ENCODE results near the gene LSAMP.

The LSAMP gene

DNA sequence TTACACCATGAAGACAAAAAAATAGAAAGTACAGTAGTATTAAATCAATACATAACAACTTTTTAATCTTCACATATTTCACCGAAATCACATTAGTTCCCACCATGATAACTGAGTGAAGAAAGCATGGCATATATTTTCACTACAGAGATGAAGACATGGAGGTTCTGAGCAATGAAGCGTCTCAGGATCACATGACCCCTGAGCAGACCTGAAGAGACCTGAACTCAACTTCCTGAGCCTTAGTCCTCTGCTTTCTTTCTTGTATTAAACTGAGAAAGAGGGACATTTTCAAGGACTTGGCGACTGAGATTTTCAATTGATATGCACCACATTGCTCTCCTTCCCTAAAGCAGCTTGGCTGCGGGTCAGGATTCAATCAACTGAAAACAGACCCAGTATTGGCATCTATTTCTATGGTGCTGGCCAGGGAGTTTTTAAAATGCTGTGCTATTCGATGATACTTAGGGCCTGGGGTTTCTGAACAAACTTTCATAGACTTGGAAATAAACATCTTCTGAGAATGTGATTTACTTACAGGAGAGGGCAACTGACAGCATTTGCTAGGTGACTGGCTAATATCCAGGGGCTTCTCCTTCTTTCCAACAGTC lies 165.1 kb downstream of the LSAMP start:
- POLR2A ChIA-PET: no interaction called here
- H3K4me3 ChIP-seq (ENCODE audit: low read depth, low read length): no peak overlapping the region
- H3K9me3 ChIP-seq (ENCODE audit: control insufficient read depth, insufficient read depth, low read depth, low read length): no peaks in the 10 kb centered on the region
- TF ChIP-seq, protein P1, sequence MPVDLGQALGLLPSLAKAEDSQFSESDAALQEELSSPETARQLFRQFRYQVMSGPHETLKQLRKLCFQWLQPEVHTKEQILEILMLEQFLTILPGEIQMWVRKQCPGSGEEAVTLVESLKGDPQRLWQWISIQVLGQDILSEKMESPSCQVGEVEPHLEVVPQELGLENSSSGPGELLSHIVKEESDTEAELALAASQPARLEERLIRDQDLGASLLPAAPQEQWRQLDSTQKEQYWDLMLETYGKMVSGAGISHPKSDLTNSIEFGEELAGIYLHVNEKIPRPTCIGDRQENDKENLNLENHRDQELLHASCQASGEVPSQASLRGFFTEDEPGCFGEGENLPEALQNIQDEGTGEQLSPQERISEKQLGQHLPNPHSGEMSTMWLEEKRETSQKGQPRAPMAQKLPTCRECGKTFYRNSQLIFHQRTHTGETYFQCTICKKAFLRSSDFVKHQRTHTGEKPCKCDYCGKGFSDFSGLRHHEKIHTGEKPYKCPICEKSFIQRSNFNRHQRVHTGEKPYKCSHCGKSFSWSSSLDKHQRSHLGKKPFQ (tag by site-specific recombination; IDR thresholded peaks at IDR 0.05): no peak
- TF ChIP-seq ZNF157 (tag by site-specific recombination; IDR thresholded peaks at IDR 0.05) (no peak), GLIS1 (tag by site-specific recombination; IDR thresholded peaks at IDR 0.05) (no peak), ZNF335 (tag by site-specific recombination; conservative IDR thresholded peaks at IDR 0.05) (no peak), ZNF510 (tag by site-specific recombination; IDR thresholded peaks at IDR 0.05; ENCODE audit: insufficient replicate concordance) (no peak), ZNF658 (tag by site-specific recombination; IDR thresholded peaks at IDR 0.05) (no peak), ZNF214 (tag by site-specific recombination; IDR thresholded peaks at IDR 0.05; ENCODE audit: borderline replicate concordance) (no peak), ZFP3 (tag by site-specific recombination; IDR thresholded peaks at IDR 0.05; ENCODE audit: low read depth) (no peak), ZNF366 (tag by site-specific recombination; conservative IDR thresholded peaks at IDR 0.05) (no peak), ZNF664 (tag by site-specific recombination; IDR thresholded peaks at IDR 0.05) (no peak), ZNF624 (tag by site-specific recombination; IDR thresholded peaks at IDR 0.05) (no peak)
- TF ChIP-seq, protein P2, sequence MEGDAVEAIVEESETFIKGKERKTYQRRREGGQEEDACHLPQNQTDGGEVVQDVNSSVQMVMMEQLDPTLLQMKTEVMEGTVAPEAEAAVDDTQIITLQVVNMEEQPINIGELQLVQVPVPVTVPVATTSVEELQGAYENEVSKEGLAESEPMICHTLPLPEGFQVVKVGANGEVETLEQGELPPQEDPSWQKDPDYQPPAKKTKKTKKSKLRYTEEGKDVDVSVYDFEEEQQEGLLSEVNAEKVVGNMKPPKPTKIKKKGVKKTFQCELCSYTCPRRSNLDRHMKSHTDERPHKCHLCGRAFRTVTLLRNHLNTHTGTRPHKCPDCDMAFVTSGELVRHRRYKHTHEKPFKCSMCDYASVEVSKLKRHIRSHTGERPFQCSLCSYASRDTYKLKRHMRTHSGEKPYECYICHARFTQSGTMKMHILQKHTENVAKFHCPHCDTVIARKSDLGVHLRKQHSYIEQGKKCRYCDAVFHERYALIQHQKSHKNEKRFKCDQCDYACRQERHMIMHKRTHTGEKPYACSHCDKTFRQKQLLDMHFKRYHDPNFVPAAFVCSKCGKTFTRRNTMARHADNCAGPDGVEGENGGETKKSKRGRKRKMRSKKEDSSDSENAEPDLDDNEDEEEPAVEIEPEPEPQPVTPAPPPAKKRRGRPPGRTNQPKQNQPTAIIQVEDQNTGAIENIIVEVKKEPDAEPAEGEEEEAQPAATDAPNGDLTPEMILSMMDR (tag by site-specific recombination; IDR thresholded peaks at IDR 0.05): no peak
- TF ChIP-seq, protein P3, sequence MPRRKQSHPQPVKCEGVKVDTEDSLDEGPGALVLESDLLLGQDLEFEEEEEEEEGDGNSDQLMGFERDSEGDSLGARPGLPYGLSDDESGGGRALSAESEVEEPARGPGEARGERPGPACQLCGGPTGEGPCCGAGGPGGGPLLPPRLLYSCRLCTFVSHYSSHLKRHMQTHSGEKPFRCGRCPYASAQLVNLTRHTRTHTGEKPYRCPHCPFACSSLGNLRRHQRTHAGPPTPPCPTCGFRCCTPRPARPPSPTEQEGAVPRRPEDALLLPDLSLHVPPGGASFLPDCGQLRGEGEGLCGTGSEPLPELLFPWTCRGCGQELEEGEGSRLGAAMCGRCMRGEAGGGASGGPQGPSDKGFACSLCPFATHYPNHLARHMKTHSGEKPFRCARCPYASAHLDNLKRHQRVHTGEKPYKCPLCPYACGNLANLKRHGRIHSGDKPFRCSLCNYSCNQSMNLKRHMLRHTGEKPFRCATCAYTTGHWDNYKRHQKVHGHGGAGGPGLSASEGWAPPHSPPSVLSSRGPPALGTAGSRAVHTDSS (tag by site-specific recombination; IDR thresholded peaks at IDR 0.05): no peak
- CTCF ChIA-PET: no interaction called here
- H3K4me1 ChIP-seq (ENCODE audit: control insufficient read depth, insufficient read depth, low read length): no peaks in the 10 kb centered on the region
- no peaks in the 10 kb centered on the region for H3K36me3 ChIP-seq (ENCODE audit: control insufficient read depth in 2 of 2, insufficient read depth in 1 of 2, low read length in 2 of 2)
- H3K27ac ChIP-seq (ENCODE audit: extremely low read depth, low read depth, low read length): no peak overlapping the region

DNA sequence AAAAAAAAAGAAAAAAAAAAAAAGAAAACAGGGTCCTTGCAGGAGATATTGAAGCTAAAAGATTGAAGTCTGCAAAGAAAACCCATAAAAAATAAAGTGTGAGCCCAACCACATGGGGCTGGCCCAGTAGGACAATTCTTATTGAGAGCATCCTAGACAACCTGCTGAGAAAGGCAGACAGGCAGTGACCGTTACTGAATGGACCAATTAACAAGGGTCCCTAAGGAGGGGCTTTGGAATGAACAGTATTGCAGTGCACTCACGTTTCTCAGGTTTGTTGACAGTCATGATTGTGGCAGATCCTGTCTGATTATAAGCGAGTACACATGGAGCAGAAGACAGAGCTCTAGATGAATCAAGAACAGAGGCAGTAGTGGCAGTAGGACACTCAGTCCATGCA lies 168.6 kb downstream of the LSAMP start:
- ChIA-PET POLR2A (no interaction called here), CTCF (no interaction called here)
- no peaks in the 10 kb centered on the region for H3K4me1 ChIP-seq (ENCODE audit: control insufficient read depth, insufficient read depth, low read length)
- no peak overlapping the region for H3K4me3 ChIP-seq (ENCODE audit: low read depth, low read length)
- no peaks in the 10 kb centered on the region for H3K9me3 ChIP-seq (ENCODE audit: control insufficient read depth, insufficient read depth, low read depth, low read length)
- no peak overlapping the region for H3K27ac ChIP-seq (ENCODE audit: extremely low read depth, low read depth, low read length)
- H3K36me3 ChIP-seq (ENCODE audit: control insufficient read depth in 2 of 2, insufficient read depth in 1 of 2, low read length in 2 of 2): no peaks in the 10 kb centered on the region
- no peak for TF ChIP-seq ZNF664 (tag by site-specific recombination; IDR thresholded peaks at IDR 0.05)
- TF ChIP-seq ZNF777 (tag by site-specific recombination; IDR thresholded peaks at IDR 0.05; ENCODE audit: borderline replicate concordance): no peak
- no peak for TF ChIP-seq ZNF175 (tag by site-specific recombination; IDR thresholded peaks at IDR 0.05)
- TF ChIP-seq, protein P4, sequence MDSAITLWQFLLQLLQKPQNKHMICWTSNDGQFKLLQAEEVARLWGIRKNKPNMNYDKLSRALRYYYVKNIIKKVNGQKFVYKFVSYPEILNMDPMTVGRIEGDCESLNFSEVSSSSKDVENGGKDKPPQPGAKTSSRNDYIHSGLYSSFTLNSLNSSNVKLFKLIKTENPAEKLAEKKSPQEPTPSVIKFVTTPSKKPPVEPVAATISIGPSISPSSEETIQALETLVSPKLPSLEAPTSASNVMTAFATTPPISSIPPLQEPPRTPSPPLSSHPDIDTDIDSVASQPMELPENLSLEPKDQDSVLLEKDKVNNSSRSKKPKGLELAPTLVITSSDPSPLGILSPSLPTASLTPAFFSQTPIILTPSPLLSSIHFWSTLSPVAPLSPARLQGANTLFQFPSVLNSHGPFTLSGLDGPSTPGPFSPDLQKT (IDR thresholded peaks at IDR 0.05; ENCODE audit: borderline replicate concordance, low read depth, low read length): no peak
- TF ChIP-seq GLI4 (tag by site-specific recombination; IDR thresholded peaks at IDR 0.05): no peak
- TF ChIP-seq, protein P5, sequence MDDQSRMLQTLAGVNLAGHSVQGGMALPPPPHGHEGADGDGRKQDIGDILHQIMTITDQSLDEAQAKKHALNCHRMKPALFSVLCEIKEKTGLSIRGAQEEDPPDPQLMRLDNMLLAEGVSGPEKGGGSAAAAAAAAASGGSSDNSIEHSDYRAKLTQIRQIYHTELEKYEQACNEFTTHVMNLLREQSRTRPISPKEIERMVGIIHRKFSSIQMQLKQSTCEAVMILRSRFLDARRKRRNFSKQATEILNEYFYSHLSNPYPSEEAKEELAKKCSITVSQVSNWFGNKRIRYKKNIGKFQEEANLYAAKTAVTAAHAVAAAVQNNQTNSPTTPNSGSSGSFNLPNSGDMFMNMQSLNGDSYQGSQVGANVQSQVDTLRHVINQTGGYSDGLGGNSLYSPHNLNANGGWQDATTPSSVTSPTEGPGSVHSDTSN (CRISPR knock-in tag; IDR thresholded peaks at IDR 0.05): no peak
- TF ChIP-seq SCRT1 (tag by site-specific recombination; IDR thresholded peaks at IDR 0.05; ENCODE audit: borderline replicate concordance): no peak
- TF ChIP-seq, protein P6, sequence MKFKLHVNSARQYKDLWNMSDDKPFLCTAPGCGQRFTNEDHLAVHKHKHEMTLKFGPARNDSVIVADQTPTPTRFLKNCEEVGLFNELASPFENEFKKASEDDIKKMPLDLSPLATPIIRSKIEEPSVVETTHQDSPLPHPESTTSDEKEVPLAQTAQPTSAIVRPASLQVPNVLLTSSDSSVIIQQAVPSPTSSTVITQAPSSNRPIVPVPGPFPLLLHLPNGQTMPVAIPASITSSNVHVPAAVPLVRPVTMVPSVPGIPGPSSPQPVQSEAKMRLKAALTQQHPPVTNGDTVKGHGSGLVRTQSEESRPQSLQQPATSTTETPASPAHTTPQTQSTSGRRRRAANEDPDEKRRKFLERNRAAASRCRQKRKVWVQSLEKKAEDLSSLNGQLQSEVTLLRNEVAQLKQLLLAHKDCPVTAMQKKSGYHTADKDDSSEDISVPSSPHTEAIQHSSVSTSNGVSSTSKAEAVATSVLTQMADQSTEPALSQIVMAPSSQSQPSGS (tag by site-specific recombination; IDR thresholded peaks at IDR 0.05; ENCODE audit: low read depth): no peak
- no peak for TF ChIP-seq ZNF610 (tag by site-specific recombination; IDR thresholded peaks at IDR 0.05; ENCODE audit: borderline replicate concordance)
- no peak for TF ChIP-seq ZNF366 (tag by site-specific recombination; conservative IDR thresholded peaks at IDR 0.05)
- no peak for TF ChIP-seq FEZF1 (tag by site-specific recombination; IDR thresholded peaks at IDR 0.05)
- no peak for TF ChIP-seq ZNF23 (tag by site-specific recombination; IDR thresholded peaks at IDR 0.05; ENCODE audit: borderline replicate concordance)
- no peak for TF ChIP-seq SP7 (tag by site-specific recombination; IDR thresholded peaks at IDR 0.05)
- TF ChIP-seq ZNF324 (tag by site-specific recombination; IDR thresholded peaks at IDR 0.05): no peak
- TF ChIP-seq ZFHX2 (tag by site-specific recombination; conservative IDR thresholded peaks at IDR 0.05): no peak
